ENCODE results near the gene RIN1.
A peak's percentile ranks its signal among the peaks of the same experiment; 100 is the strongest.

The RIN1 gene

DNA sequence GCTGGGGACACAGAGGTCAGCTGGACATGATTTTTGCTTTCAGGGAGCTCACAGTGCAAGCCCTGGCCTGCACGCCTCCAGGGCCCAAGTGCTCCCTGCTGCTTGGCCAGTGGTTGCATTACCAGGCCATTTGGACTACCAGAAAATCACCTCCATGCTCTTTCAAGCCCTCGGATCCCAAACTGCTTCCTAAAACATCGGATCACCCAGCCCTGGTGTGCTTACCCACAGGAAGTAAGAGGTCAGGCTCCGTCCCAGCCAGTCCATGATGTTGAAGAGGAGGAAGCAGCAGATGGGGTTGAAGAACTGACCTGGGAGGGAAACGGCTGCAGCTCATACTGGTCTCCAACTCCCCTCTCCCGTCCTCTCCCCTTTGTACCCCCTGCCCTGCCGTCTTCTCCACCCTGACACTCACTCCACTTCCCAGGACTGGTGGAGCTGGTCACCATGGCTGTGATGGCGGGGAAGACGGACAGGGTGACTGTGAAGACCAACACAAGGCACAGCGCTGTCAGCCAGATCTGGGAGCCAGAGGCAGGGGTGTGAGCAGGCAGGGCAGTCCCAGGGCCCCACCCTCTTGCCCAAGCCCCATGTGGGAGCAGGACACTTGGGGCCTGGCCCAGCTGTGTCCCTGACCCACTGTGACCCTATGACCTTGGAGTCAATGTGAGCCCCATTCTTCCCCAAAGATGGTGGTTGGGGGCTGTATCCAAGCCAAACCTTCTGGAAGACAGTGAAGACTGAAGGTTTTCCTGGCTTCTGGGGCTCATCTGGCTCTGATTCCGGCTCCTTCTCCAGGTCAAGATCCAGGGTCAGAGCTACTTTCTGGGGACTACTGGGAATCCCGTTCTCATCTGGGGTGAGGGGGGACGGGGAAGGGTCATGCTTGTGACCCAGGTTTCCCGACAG lies 29.7 kb upstream of the RIN1 start:
- H2BK12ac ChIP-seq (ENCODE audit: low read length in 2 of 2): no peak overlapping the region
- H3K4me1 ChIP-seq (ENCODE audit: control insufficient read depth, insufficient read depth, low read depth, low read length): peaks cover 20% of the 10 kb centered on the region
- 88% methylated on average over 13 of the region's 14 CpGs for WGBS
- no peak overlapping the region for H2BK5ac ChIP-seq (ENCODE audit: low read depth, low read length, poor library complexity, severe bottlenecking)
- no peak for DNase-seq
- no peak overlapping the region for H3K4me3 ChIP-seq (ENCODE audit: insufficient read depth in 1 of 2, low read depth in 1 of 2, low read length in 2 of 2)
- H3K9me3 ChIP-seq (ENCODE audit: control insufficient read depth, low read length): no peaks in the 10 kb centered on the region
- H3K4me2 ChIP-seq (ENCODE audit: low read length, poor library complexity, severe bottlenecking): no peak overlapping the region
- peak overlapping the region; percentile 32 for H4K8ac ChIP-seq (ENCODE audit: low read length)
- H3K23ac ChIP-seq (ENCODE audit: low read length in 2 of 2): no peak overlapping the region
- H3K18ac ChIP-seq (ENCODE audit: low read depth in 1 of 2, low read length in 2 of 2): no peak overlapping the region
- peaks cover 5% of the 10 kb centered on the region for H3K79me1 ChIP-seq (replicated peaks; ENCODE audit: low read length, poor library complexity, severe bottlenecking)
- H2BK15ac ChIP-seq (ENCODE audit: low read depth, poor library complexity, severe bottlenecking): no peak overlapping the region
- H3K27ac ChIP-seq (ENCODE audit: low read length, poor library complexity, severe bottlenecking): no peak overlapping the region
- no peak overlapping the region for H3K14ac ChIP-seq (ENCODE audit: low read length in 2 of 2)
- H3K9ac ChIP-seq (ENCODE audit: low read length): no peak overlapping the region
- H2AFZ ChIP-seq (ENCODE audit: low read depth, low read length): no peak overlapping the region
- H3K27me3 ChIP-seq (ENCODE audit: control insufficient read depth in 1 of 2, insufficient read depth in 1 of 2, low read length in 2 of 2): peaks cover 0 to 9% of the 10 kb centered on the region in 2 experiments
- H2BK120ac ChIP-seq (ENCODE audit: low read depth, low read length): no peak overlapping the region
- H4K91ac ChIP-seq (ENCODE audit: low read length): no peak overlapping the region
- H2AK5ac ChIP-seq (ENCODE audit: low read length, severe bottlenecking): no peak overlapping the region
- H3K4ac ChIP-seq (ENCODE audit: low read depth in 1 of 2, low read length in 2 of 2): no peak overlapping the region
- peaks cover 0 to 59% of the 10 kb centered on the region in 2 experiments for H3K36me3 ChIP-seq (ENCODE audit: control insufficient read depth in 1 of 2, insufficient read depth in 2 of 2, low read depth in 1 of 2, low read length in 2 of 2)

DNA sequence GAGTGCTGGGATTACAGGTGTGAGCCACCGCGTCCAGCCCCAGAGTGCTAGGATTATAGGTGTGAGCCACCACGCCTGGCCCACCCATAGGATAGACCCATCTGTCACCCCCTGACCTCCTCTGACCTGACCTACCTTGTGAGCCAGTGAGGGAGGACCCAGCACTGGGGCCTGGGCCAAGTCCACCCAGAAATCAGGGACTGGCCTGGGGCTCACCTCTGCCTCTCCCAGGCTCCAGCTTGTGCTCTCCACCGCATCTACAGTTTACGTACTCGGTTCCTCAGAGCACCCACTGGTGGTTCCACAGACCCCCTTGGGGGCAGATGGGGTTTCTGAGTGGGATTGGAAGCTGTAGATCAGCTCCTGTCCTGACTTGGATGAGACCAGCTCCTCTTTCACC lies 28.9 kb upstream of the RIN1 start:
- Histone ChIP-seq H3K4ac (ENCODE audit: low read depth in 1 of 2, low read length in 2 of 2) (no peak overlapping the region), H2BK15ac (ENCODE audit: low read depth, poor library complexity, severe bottlenecking) (no peak overlapping the region), H3K79me1 (replicated peaks; ENCODE audit: low read length, poor library complexity, severe bottlenecking) (peaks cover 5% of the 10 kb centered on the region), H3K4me1 (ENCODE audit: control insufficient read depth, insufficient read depth, low read depth, low read length) (peaks cover 15% of the 10 kb centered on the region), H2AFZ (ENCODE audit: low read depth, low read length) (no peak overlapping the region), H3K36me3 (ENCODE audit: control insufficient read depth in 1 of 2, insufficient read depth in 2 of 2, low read depth in 1 of 2, low read length in 2 of 2) (peaks cover 0 to 59% of the 10 kb centered on the region in 2 experiments), H3K9me3 (ENCODE audit: control insufficient read depth, low read length) (no peaks in the 10 kb centered on the region), H3K4me3 (ENCODE audit: insufficient read depth in 1 of 2, low read depth in 1 of 2, low read length in 2 of 2) (no peak overlapping the region), H3K9ac (ENCODE audit: low read length) (no peak overlapping the region), H2BK5ac (ENCODE audit: low read depth, low read length, poor library complexity, severe bottlenecking) (no peak overlapping the region), H3K4me2 (ENCODE audit: low read length, poor library complexity, severe bottlenecking) (no peak overlapping the region), H2BK12ac (ENCODE audit: low read length in 2 of 2) (no peak overlapping the region), H2BK120ac (ENCODE audit: low read depth, low read length) (no peak overlapping the region), H4K8ac (ENCODE audit: low read length) (no peak overlapping the region), H3K23ac (ENCODE audit: low read length in 2 of 2) (no peak overlapping the region), H2AK5ac (ENCODE audit: low read length, severe bottlenecking) (no peak overlapping the region), H3K27ac (ENCODE audit: low read length, poor library complexity, severe bottlenecking) (no peak overlapping the region), H3K18ac (ENCODE audit: low read depth in 1 of 2, low read length in 2 of 2) (no peak overlapping the region), H4K91ac (ENCODE audit: low read length) (no peak overlapping the region), H3K27me3 (ENCODE audit: control insufficient read depth in 1 of 2, insufficient read depth in 1 of 2, low read length in 2 of 2) (peaks cover 0 to 9% of the 10 kb centered on the region in 2 experiments), H3K14ac (ENCODE audit: low read length in 2 of 2) (no peak overlapping the region)
- 98% methylated on average over 6 of the region's 6 CpGs for WGBS
- no peak for DNase-seq

DNA sequence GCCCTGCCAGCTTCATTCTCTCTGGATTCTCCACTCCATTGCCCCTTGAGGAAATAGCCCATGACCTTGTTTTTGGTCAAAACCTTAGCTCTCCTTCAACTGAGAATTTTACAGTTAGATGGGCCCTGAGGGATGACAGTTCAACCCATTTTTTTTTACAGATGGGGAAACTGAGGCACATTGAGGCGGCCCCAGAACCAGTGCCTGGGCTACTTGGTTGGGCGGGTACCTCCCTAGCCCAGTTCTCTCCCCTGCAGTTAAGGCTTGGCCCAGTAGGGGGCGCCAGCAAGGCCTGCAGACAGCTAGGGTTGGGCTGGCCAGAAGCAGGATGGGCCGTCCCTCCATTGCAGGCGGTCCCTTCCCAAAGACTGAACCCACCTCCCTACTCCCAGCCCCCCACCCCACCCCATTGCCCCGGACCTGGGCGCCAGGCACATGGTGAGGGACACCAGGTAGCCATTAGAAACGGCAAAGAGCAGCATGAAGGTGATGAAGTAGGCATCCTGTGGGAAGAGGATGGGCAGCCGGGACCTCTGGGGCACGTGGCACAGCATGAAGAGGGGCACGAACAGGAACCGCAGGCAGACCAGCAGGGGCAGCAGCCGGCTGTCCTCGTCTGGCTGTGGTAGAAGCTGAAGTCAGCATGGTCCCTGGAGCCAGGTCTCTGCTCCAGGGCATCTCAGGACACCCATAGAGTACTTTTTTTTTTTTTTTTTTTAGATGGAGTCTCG lies 27.7 kb upstream of the RIN1 start:
- Histone ChIP-seq H3K9ac (ENCODE audit: low read length) (no peak overlapping the region), H2AFZ (ENCODE audit: low read depth, low read length) (no peak overlapping the region), H4K91ac (ENCODE audit: low read length) (peak overlapping the region; percentile 2), H2BK12ac (ENCODE audit: low read length in 2 of 2) (no peak overlapping the region), H4K8ac (ENCODE audit: low read length) (peak overlapping the region; percentile 69), H3K27me3 (ENCODE audit: control insufficient read depth in 1 of 2, insufficient read depth in 1 of 2, low read length in 2 of 2) (peaks cover 0 to 9% of the 10 kb centered on the region in 2 experiments), H3K36me3 (ENCODE audit: control insufficient read depth in 1 of 2, insufficient read depth in 2 of 2, low read depth in 1 of 2, low read length in 2 of 2) (peaks cover 0 to 53% of the 10 kb centered on the region in 2 experiments), H3K9me3 (ENCODE audit: control insufficient read depth, low read length) (no peaks in the 10 kb centered on the region), H3K4me2 (ENCODE audit: low read length, poor library complexity, severe bottlenecking) (no peak overlapping the region), H3K79me1 (replicated peaks; ENCODE audit: low read length, poor library complexity, severe bottlenecking) (peaks cover 4% of the 10 kb centered on the region), H2BK120ac (ENCODE audit: low read depth, low read length) (no peak overlapping the region), H3K4ac (ENCODE audit: low read depth in 1 of 2, low read length in 2 of 2) (no peak overlapping the region), H3K18ac (ENCODE audit: low read depth in 1 of 2, low read length in 2 of 2) (no peak overlapping the region), H3K4me1 (ENCODE audit: control insufficient read depth, insufficient read depth, low read depth, low read length) (peaks cover 6% of the 10 kb centered on the region), H3K27ac (ENCODE audit: low read length, poor library complexity, severe bottlenecking) (no peak overlapping the region), H2BK15ac (ENCODE audit: low read depth, poor library complexity, severe bottlenecking) (no peak overlapping the region), H3K14ac (ENCODE audit: low read length in 2 of 2) (no peak overlapping the region), H3K23ac (ENCODE audit: low read length in 2 of 2) (no peak overlapping the region), H2AK5ac (ENCODE audit: low read length, severe bottlenecking) (no peak overlapping the region), H2BK5ac (ENCODE audit: low read depth, low read length, poor library complexity, severe bottlenecking) (no peak overlapping the region), H3K4me3 (ENCODE audit: insufficient read depth in 1 of 2, low read depth in 1 of 2, low read length in 2 of 2) (no peak overlapping the region)
- 86% methylated on average over 13 of the region's 15 CpGs for WGBS
- no peak for DNase-seq

DNA sequence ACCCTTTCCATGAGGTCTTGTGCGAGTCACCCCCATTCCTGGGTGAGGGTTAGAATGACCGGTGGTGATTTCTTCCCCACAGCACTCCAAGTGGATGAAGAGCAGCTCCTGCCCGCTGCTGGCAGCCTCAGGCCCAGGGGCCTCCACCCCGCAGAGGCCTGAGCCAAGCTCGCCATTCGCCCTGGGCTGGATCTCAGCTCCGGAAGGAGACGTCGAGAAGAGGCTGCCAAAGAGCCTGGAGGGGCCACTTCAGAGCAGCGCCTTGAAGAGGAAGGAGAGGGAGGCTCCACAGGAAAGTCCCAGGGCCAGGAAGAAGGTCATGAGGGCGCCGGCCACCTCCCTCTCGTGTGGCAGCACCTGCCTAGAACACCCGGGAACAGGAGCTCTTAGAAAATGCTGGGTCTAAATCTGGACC lies 27.0 kb upstream of the RIN1 start:
- no peak overlapping the region for H3K23ac ChIP-seq (ENCODE audit: low read length in 2 of 2)
- no peak overlapping the region for H3K9ac ChIP-seq (ENCODE audit: low read length)
- H3K9me3 ChIP-seq (ENCODE audit: control insufficient read depth, low read length): no peaks in the 10 kb centered on the region
- no peak overlapping the region for H3K4me2 ChIP-seq (ENCODE audit: low read length, poor library complexity, severe bottlenecking)
- no peak overlapping the region for H3K18ac ChIP-seq (ENCODE audit: low read depth in 1 of 2, low read length in 2 of 2)
- H3K4me1 ChIP-seq (ENCODE audit: control insufficient read depth, insufficient read depth, low read depth, low read length): peaks cover 2% of the 10 kb centered on the region
- peaks cover 0 to 3% of the 10 kb centered on the region in 2 experiments for H3K27me3 ChIP-seq (ENCODE audit: control insufficient read depth in 1 of 2, insufficient read depth in 1 of 2, low read length in 2 of 2)
- H2AFZ ChIP-seq (ENCODE audit: low read depth, low read length): no peak overlapping the region
- H3K36me3 ChIP-seq (ENCODE audit: control insufficient read depth in 1 of 2, insufficient read depth in 2 of 2, low read depth in 1 of 2, low read length in 2 of 2): peaks cover 0 to 45% of the 10 kb centered on the region in 2 experiments
- H2AK5ac ChIP-seq (ENCODE audit: low read length, severe bottlenecking): no peak overlapping the region
- no peak overlapping the region for H2BK15ac ChIP-seq (ENCODE audit: low read depth, poor library complexity, severe bottlenecking)
- H3K27ac ChIP-seq (ENCODE audit: low read length, poor library complexity, severe bottlenecking): no peak overlapping the region
- 98% methylated on average over 10 of the region's 14 CpGs for WGBS
- no peak overlapping the region for H3K14ac ChIP-seq (ENCODE audit: low read length in 2 of 2)
- no peak overlapping the region for H2BK12ac ChIP-seq (ENCODE audit: low read length in 2 of 2)
- no peak for DNase-seq
- no peak overlapping the region for H4K91ac ChIP-seq (ENCODE audit: low read length)
- H4K8ac ChIP-seq (ENCODE audit: low read length): no peak overlapping the region
- H3K4me3 ChIP-seq (ENCODE audit: insufficient read depth in 1 of 2, low read depth in 1 of 2, low read length in 2 of 2): no peak overlapping the region
- no peak overlapping the region for H3K4ac ChIP-seq (ENCODE audit: low read depth in 1 of 2, low read length in 2 of 2)
- H2BK5ac ChIP-seq (ENCODE audit: low read depth, low read length, poor library complexity, severe bottlenecking): no peak overlapping the region
- no peaks in the 10 kb centered on the region for H3K79me1 ChIP-seq (replicated peaks; ENCODE audit: low read length, poor library complexity, severe bottlenecking)
- H2BK120ac ChIP-seq (ENCODE audit: low read depth, low read length): no peak overlapping the region

Data from mesenchymal stem cell (in vitro differentiated cells and primary cell).